A549 (cell line): Measurements from ENCODE around the gene POM121.
"Not testable (repeated sequence)": the region's sequence is repeated elsewhere in the genome, so short reads cannot be mapped to it uniquely, and the experiment has no call there.

Experiments used
- EHMT2 ChIP-seq: fragments of 200-600 bp; sonication (generic); IDR thresholded peaks from 2 replicates; pipeline ENCODE4 v1.6.1; 2016; ENCODE audit warnings: antibody characterized with exemption, low read depth, mild to moderate bottlenecking, moderate library complexity
- HDAC2 ChIP-seq: fragments of 200-600 bp; sonication (generic); IDR thresholded peaks from 2 replicates; pipeline ENCODE4 v1.6.1; 2016
- NFE2L2 ChIP-seq: fragments of 150-350 bp; conservative IDR thresholded peaks from 2 replicates; pipeline ENCODE4 v1.6.1; 2014; ENCODE audit warnings: low read length
- ZC3H11A ChIP-seq: fragments of 450-650 bp; IDR thresholded peaks from 2 replicates; pipeline ENCODE4 v1.6.1; 2014; ENCODE audit warnings: antibody characterized with exemption, mild to moderate bottlenecking

DNA sequence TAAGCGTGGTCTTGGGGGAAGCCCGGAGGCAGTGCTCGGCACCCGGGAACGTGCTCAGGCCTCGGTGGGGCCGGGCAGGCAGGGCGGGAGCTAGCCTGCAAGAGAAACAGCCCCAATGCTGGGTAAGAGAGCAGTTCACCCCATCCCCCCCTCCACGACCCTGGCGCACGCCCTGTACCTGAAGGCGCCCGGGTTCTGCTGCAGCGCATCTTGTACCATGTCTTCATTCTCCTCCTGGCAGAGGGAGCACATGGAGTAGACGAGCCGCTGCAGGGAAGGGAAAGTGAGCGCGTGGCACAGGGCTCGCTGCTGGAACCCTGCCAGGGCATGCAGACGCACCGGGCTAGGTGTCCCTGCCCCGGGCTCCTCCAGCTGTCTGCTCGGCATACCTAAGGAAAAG lies 23.8 kb downstream of the POM121 start:
- not testable (repeated sequence) for TF ChIP-seq HDAC2, NFE2L2, ZC3H11A, EHMT2
